GM19238 (cell line): ENCODE results near the gene CENPB.

Source experiments
- DNase-seq: peaks from one replicate; pipeline ENCODE4 v3.0.0; 2011; ENCODE audit warnings: low spot score; ENCODE audit not compliant: insufficient read length

The CENPB gene

DNA sequence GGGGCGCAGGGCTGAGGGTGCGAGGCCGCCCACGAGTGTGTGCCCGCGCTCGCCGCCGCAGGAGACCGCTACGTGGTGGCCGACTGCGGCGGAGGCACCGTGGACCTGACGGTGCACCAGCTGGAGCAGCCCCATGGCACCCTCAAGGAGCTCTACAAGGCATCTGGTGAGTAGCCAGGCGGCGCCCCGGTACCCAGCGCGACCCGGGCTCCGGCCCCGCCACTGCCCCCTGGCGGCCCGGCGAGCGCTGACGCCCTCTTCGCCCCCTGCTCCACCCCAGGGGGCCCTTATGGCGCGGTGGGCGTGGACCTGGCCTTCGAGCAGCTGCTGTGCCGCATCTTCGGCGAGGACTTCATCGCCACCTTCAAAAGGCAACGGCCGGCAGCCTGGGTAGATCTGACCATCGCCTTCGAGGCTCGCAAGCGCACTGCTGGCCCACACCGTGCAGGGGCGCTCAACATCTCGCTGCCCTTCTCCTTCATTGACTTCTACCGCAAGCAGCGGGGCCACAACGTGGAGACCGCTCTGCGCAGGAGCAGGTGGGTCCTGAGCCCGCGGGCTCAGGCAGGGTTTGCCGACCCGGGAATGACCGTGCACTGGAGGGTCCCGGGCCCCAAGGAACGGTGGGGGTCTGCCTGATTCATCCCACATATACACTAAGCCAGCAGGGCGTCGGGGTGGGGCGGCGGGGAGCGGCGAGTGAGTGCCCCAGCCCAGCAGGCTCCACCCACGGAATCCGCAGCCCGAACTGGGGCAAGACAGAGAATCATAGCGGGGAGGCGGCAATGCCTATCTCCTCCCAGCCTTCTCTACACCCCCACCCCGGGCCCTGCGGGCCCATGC is 36.6 kb downstream of the CENPB start:
- DNase-seq: peak; percentile 65

DNA sequence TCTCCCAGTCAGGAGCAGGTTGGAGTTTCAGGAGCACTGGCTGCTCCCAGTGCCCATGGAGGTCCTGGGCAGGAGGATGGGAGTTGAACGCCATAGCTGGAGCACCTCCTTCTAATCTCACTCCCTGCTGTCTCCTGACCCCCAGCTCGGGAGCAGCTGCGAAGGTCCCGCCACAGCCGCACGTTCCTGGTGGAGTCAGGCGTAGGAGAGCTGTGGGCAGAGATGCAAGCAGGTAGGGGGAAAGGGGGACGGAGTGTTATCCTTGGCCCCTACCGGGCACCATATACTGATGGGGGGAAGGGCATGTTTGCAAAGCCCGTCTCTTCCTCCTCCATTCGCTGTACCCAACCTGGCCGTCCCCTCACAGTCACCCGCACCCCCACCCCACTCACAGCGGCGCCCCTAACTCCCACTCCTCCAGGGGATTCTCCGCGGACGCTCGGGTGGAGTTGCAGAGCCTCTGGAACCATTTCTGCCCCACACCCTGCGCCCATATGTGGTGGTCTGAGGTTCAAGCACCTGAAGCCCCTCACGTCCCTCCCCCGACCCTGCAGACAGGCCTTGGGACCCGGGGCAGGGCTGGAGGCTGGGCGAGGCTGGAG is 37.4 kb downstream of the CENPB start:
- no peak for DNase-seq

DNA sequence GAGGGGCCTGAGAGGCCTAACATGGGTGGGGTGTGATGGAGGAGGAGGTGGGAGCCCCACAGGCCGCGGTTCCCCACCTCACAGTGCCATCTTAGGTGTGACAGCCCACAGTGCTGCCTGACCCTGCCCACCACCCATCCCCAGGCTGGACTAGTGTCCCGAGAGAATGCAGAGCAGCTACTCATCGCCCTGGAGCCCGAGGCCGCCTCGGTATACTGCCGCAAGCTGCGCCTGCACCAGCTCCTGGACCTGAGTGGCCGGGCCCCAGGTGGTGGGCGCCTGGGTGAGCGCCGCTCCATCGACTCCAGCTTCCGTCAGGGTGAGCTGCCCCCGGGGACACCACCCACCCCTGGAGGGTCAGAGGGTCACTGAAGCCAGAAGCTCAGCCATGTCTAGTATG is 38.5 kb downstream of the CENPB start:
- DNase-seq: no peak

DNA sequence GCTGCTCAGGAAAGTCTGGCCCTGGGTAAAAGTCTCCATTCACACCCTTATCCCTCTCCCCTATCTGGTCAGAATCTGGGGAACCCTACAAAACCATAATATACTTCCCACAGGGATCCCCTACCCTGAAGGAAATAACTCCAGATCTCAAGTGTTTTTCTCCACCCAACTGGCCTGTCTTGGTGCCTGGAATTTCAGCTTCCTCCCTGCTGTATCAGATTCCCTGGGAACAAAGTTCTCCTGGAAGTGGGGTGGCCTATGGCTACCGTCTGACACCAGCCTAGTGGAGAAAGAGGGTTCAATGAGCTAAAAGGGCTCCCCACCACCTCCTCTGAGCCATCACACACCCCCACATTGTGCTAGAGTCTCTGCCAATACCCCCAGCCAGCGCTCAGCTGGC is 39.1 kb downstream of the CENPB start:
- no peak for DNase-seq

DNA sequence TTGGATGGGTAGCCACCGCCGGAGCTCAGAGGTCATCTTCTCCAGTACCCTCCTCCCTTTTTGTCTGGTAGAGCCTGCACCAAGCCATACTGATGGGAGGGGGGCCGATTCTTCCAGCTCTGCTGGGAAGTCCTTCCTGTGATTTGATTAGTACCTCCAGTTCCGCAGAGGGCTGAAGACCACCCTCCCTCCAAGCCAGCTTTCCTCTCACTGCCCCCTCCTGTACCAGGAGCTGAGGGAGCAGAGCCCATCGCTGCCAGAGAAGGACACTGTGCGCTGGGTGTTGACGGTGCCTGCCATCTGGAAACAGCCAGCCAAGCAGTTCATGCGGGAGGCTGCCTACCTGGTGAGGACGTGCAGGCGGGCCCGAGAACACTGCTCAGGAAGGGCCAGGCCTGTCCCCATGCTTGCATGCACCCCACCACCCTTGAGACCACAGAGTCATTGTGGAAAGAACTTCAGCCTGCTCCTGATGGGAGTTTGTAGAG is 40.8 kb downstream of the CENPB start:
- no peak for DNase-seq

GRCh38 chr20:3744806-3745685 is 41.5 kb downstream of the CENPB start:
- peak; percentile 54 for DNase-seq

- DNase-seq: no peak
Measured at GRCh38 chr20:3744037-3744436, 42.5 kb downstream of the CENPB start.

GRCh38 chr20:3743251-3743650 is 43.3 kb downstream of the CENPB start:
- DNase-seq: no peak

DNA sequence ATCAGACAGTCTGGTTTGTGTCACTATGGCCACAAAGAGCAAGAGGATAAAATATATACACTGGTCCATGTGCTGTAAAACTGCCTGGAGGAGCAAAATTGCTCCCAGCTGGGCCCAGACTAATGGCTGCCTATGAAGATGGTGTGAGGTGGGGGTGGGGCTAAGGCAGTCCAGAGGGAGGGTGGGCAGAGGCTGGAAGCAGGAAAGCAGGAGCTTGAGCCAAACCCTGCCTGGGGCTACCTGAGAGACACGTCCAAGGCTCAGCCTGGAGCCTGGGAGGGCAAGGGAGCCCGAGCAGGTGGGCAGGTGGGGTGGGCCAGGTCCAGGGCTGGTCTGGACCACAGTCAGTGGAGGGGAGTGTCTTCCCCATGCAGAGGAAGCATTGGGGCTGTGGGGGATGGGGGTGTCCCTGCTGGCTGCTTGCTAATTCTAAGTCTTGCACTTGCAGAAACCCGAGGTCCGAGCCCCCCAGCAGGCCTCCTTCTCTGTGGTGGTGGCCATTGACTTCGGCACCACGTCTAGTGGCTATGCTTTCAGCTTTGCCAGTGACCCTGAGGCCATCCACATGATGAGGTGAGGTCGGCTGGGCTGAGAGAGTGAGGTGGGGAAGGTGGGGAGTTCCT is 44.6 kb downstream of the CENPB start:
- no peak for DNase-seq

GRCh38 chr20:3740615-3741301 is 45.8 kb downstream of the CENPB start:
- no peak for DNase-seq

DNA sequence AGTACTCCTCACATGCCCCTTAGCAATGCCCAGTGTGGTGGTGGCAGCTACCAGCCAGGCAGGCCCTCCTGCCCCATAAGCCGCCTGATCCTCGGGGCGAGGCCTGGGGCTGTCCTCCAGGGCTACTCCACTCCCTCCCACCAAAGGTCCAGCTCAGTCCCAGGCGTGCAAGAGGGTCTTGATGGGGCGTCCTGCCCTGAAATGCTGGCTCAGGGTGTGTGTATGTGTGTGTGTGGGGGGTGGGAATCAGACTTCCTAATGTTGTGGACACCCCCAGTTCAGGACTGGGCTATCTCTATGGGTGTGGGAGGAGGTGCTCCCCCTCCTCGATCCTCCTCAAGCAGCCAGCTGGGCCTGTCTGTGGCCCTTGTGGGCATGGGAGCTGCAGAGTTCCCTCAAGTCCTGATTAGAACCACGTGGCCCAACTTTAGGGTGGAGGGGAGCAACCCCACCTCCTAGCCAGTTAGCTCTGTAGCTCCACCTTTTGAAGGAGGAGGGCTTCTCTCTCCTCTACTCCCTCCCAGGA is 46.6 kb downstream of the CENPB start:
- no peak for DNase-seq

GRCh38 chr20:3739054-3739925 is 47.2 kb downstream of the CENPB start:
- no peak for DNase-seq

GRCh38 chr20:3738111-3739053 is 48.2 kb downstream of the CENPB start:
- DNase-seq: no peak

DNA sequence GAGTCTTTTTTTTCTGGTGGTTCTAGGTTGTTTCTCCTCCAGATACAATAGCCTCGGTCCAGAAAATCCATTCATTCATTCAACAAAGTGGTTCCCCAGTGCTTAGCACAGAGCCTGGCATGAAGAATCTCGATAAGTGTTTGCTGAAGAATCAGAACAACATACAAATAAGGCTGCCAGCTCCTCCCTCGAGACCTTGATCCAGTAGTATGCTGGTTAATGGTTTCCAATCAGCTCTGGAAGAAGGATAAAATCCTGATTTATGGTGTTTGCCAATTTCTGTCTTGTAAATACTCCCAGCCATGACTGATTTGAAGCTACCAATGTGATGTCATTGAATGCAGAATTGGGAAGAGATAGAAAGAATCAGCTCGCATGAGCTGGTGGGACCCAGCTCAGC is 50.8 kb downstream of the CENPB start:
- no peak for DNase-seq

DNA sequence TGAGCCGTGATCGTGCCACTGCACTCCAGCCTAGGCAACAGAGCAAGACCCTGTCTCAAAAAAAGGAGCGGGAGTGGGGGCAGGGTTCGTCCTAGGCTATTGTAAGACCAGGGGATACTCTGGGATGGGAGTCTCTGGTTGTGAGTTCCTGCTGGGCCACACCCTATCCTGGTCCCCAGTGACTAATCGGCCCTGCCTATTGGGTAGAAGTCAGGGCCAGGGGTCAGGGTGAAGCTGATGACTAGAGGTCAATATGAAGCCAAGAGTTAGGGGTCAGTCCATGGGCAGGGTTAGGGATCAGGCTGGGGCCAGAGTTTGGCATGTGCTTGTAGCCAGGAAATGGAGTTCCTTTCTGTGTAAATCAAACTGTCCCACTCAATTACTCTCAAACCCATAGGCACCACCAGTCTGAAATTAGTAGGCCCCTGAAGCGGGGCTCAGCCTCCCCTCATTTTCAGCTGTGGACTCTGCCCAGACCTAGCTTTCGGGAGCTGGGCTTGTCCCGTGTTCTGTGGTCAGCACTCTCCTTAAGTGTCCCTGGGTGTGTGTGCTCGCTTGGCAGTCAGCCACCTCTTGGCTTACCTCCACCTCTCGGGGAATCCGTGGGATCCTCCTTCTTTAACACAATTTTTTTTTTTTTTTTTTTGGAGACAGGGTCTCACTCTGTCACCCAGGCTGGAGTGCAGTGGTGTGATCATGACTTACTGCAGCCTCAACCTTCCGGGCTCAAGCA is 52.3 kb downstream of the CENPB start:
- no peak for DNase-seq
